IMR-90 (cell line): Measurements from ENCODE around the gene DEFB121. TPM values are rescaled to one million over a fixed set of nuclear protein-coding genes. Genes with fewer than 3 reads are reported as not detected.

Experiments used
- ATAC-seq: fragments of 200-7000 bp; cut with Tn5 transposase; 2 replicates; pipeline ENCODE4 v1.9.1; 2020; ENCODE audit warnings: low read depth, mild to moderate bottlenecking, moderate library complexity
- BruUV-seq: library from RNA; stranded (reverse); fragments of 400-500 nt; replicated peaks from 2 replicates; lab custom pipeline; 2021; lab: Mats Ljungman, UMichigan
- CTCF ChIA-PET: fragments of 300-600 bp; formaldehyde crosslinking; extraction: SDS; loops from one replicate; lab custom pipeline; 2021; ENCODE audit warnings: antibody characterized with exemption; lab: Yijun Ruan, JAX
- POLR2A ChIA-PET: fragments of 300-600 bp; sonication (Branson Sonifier 250); formaldehyde crosslinking; loops from one replicate; lab custom pipeline; 2022; ENCODE audit warnings: antibody characterized with exemption; ENCODE audit not compliant: unreplicated experiment; lab: Charles Lee
- DNase-seq: peaks from one replicate; pipeline ENCODE4 v3.0.0; 2013
- H2AFZ ChIP-seq: replicated peaks from 2 replicates; pipeline ENCODE3; 2013; ENCODE audit warnings: low read length, mild to moderate bottlenecking; ENCODE audit not compliant: poor library complexity
- H2AK5ac ChIP-seq: 2 replicates; pipeline ENCODE4 v1.6.1; 2013; ENCODE audit warnings: low read depth, low read length, inconsistent platforms
- H2AK9ac ChIP-seq: replicated peaks from 2 replicates; pipeline ENCODE3; 2013; ENCODE audit warnings: mild to moderate bottlenecking, low read depth, low read length, moderate library complexity; ENCODE audit not compliant: poor library complexity
- H2BK120ac ChIP-seq: 2 replicates; pipeline ENCODE4 v1.6.1; 2013; ENCODE audit warnings: low read depth, low read length, inconsistent platforms
- H2BK15ac ChIP-seq: 3 replicates; pipeline ENCODE4 v1.6.1; 2013; ENCODE audit warnings: low read depth, low read length, inconsistent platforms
- H2BK20ac ChIP-seq: 2 replicates; pipeline ENCODE4 v1.6.1; 2013; ENCODE audit warnings: low read depth, mild to moderate bottlenecking, inconsistent platforms, low read length, moderate library complexity
- H2BK5ac ChIP-seq: 2 replicates; pipeline ENCODE4 v1.6.1; 2013; ENCODE audit warnings: mild to moderate bottlenecking, low read depth, low read length, inconsistent platforms; ENCODE audit not compliant: poor library complexity, severe bottlenecking
- H3K14ac ChIP-seq: replicated peaks from 2 replicates; pipeline ENCODE4 v1.6.1; 2013; ENCODE audit warnings: low read depth, low read length, inconsistent platforms
- H3K18ac ChIP-seq: 2 replicates; pipeline ENCODE4 v1.6.1; 2013; ENCODE audit warnings: low read depth, low read length, control low read depth
- H3K23ac ChIP-seq: 2 replicates; pipeline ENCODE4 v1.6.1; 2013; ENCODE audit warnings: low read depth, low read length, inconsistent platforms
- H3K27ac ChIP-seq: 2 replicates; pipeline ENCODE4 v1.5.1; 2013; ENCODE audit warnings: mild to moderate bottlenecking, control low read depth, low read length; ENCODE audit not compliant: insufficient read depth
- H3K27me3 ChIP-seq: 2 replicates; pipeline ENCODE4 v1.6.1; 2013; ENCODE audit warnings: low read length; ENCODE audit not compliant: control insufficient read depth, insufficient read depth
- H3K36me3 ChIP-seq: 2 replicates; pipeline ENCODE4 v1.6.1; 2013; ENCODE audit warnings: low read length, mixed read lengths; ENCODE audit not compliant: control insufficient read depth, insufficient read depth
- H3K4ac ChIP-seq: 2 replicates; pipeline ENCODE4 v1.6.1; 2013; ENCODE audit warnings: low read depth, low read length, inconsistent platforms
- H3K4me1 ChIP-seq: 2 replicates; pipeline ENCODE4 v1.6.1; 2013; ENCODE audit warnings: low read length, mixed read lengths; ENCODE audit not compliant: control insufficient read depth, insufficient read depth
- H3K4me2 ChIP-seq: 2 replicates; pipeline ENCODE4 v1.6.1; 2013; ENCODE audit warnings: low read depth, mild to moderate bottlenecking, control low read depth, low read length, moderate library complexity
- H3K4me3 ChIP-seq: 2 replicates; pipeline ENCODE4 v1.5.1; 2013; ENCODE audit warnings: low read depth, mild to moderate bottlenecking, control low read depth, low read length, moderate library complexity; ENCODE audit not compliant: insufficient read depth
- H3K56ac ChIP-seq: 2 replicates; pipeline ENCODE4 v1.6.1; 2013; ENCODE audit warnings: low read length, inconsistent platforms; ENCODE audit not compliant: insufficient read depth; ENCODE audit errors: extremely low read depth
- H3K79me1 ChIP-seq, 2 experiments: 2 replicates each; pipeline ENCODE4 v1.6.1; 2013; ENCODE audit warnings: low read length in 2 of 2, inconsistent platforms in 1 of 2, low read depth in 1 of 2
- H3K9ac ChIP-seq: 2 replicates; pipeline ENCODE4 v1.6.1; 2013; ENCODE audit warnings: low read depth, low read length, control low read depth
- H3K9me1 ChIP-seq: 2 replicates; pipeline ENCODE4 v1.6.1; 2013; ENCODE audit warnings: low read length, inconsistent platforms; ENCODE audit not compliant: insufficient read depth
- H3K9me3 ChIP-seq: 2 replicates; pipeline ENCODE4 v1.6.1; 2013; ENCODE audit warnings: low read length; ENCODE audit not compliant: control insufficient read depth, insufficient read depth
- H4K20me1 ChIP-seq: 2 replicates; pipeline ENCODE4 v1.6.1; 2013; ENCODE audit warnings: low read length, inconsistent platforms; ENCODE audit not compliant: insufficient read depth
- H4K5ac ChIP-seq: 2 replicates; pipeline ENCODE4 v1.6.1; 2013; ENCODE audit warnings: mild to moderate bottlenecking, low read depth, low read length, control low read depth
- H4K8ac ChIP-seq, 2 experiments: 2 replicates each; pipeline ENCODE4 v1.6.1; 2013; ENCODE audit warnings: low read depth in 2 of 2, low read length in 2 of 2, control low read depth in 1 of 2, inconsistent platforms in 1 of 2
- H4K91ac ChIP-seq: 2 replicates; pipeline ENCODE4 v1.6.1; 2013; ENCODE audit warnings: low read depth, low read length, inconsistent platforms; ENCODE audit not compliant: insufficient read depth
- BHLHE40 ChIP-seq: fragments of 150-350 bp; IDR thresholded peaks from 2 replicates; pipeline ENCODE4 v1.6.1; 2016; ENCODE audit warnings: mild to moderate bottlenecking, low read depth, low read length
- CTCF ChIP-seq: conservative IDR thresholded peaks from 2 replicates; pipeline ENCODE4 v1.5.1; 2012; ENCODE audit warnings: mild to moderate bottlenecking, low read depth, low read length, improper control_type of control experiment
- ELK1 ChIP-seq: fragments of 150-350 bp; IDR thresholded peaks from 2 replicates; pipeline ENCODE4 v1.6.1; 2016; ENCODE audit warnings: low read depth, mild to moderate bottlenecking, low read length, moderate library complexity, borderline replicate concordance
- MAFK ChIP-seq: IDR thresholded peaks from 2 replicates; pipeline ENCODE4 v1.6.1; 2012; ENCODE audit warnings: low read depth, low read length, improper control_type of control experiment
- MAZ ChIP-seq: IDR thresholded peaks from 2 replicates; pipeline ENCODE4 v1.6.1; 2012; ENCODE audit warnings: low read depth, mild to moderate bottlenecking, low read length, improper control_type of control experiment, moderate library complexity, borderline replicate concordance
- MXI1 ChIP-seq: IDR thresholded peaks from 2 replicates; pipeline ENCODE4 v1.6.1; 2012; ENCODE audit warnings: low read depth, mild to moderate bottlenecking, low read length, moderate library complexity, borderline replicate concordance
- POLR2A ChIP-seq: IDR thresholded peaks from 2 replicates; pipeline ENCODE4 v1.6.1; 2012; ENCODE audit warnings: mild to moderate bottlenecking, low read depth, low read length
- RCOR1 ChIP-seq: IDR thresholded peaks from 2 replicates; pipeline ENCODE4 v1.6.1; 2012; ENCODE audit warnings: mild to moderate bottlenecking, low read length, improper control_type of control experiment; ENCODE audit not compliant: insufficient replicate concordance
- RFX5 ChIP-seq: IDR thresholded peaks from 2 replicates; pipeline ENCODE4 v1.8.0; 2012; ENCODE audit warnings: low read depth, mild to moderate bottlenecking, low read length, moderate library complexity
- SMC3 ChIP-seq: fragments of 150-350 bp; IDR thresholded peaks from 2 replicates; pipeline ENCODE4 v1.6.1; 2016; ENCODE audit warnings: low read depth, mild to moderate bottlenecking, antibody characterized with exemption, low read length, moderate library complexity
- USF2 ChIP-seq: fragments of 150-350 bp; IDR thresholded peaks from 2 replicates; pipeline ENCODE4 v1.6.1; 2017; ENCODE audit warnings: mild to moderate bottlenecking, antibody characterized with exemption, low read length, low read depth
- WGBS, 2 experiments: methylation state at CpG; one replicate each; pipeline versions ENCODE4 v1.1.5 to v1.1.7; 2013; ENCODE audit warnings: missing lambda C conversion rate in 2 of 2; ENCODE audit not compliant: insufficient read length in 1 of 2; ENCODE audit errors: extremely low coverage in 2 of 2; 5-methylcytosine and 5-hydroxymethylcytosine counted together
- dilution Hi-C: fragments of 300-500 bp; cut with HindIII; formaldehyde crosslinking; loops from one replicate; pipeline ENCODE4 v1.14.3; 2018; ENCODE audit warnings: low sequenced_read_pairs; ENCODE audit not compliant: unreplicated experiment
- in situ Hi-C: fragments of 300-500 bp; cut with MboI; formaldehyde crosslinking; loops from 3 replicates; pipeline ENCODE4 v1.14.3; 2019; ENCODE audit warnings: low sequenced_read_pairs, inconsistent platforms, mixed read lengths
- intact Hi-C: fragments of 100-400 bp; cut with micrococcal nuclease; formaldehyde crosslinking; loops from 2 replicates; pipeline ENCODE4 v1.10.0; 2022
- polyA plus RNA-seq, 3 experiments: library from polyadenylated mRNA; depleted of rRNA; stranded (reverse); fragments of >200 nt; gene quantifications; 2 replicates each; pipeline ENCODE4 v1.2.3, GENCODE V29; 2012; ENCODE audit warnings: low replicate concordance in 1 of 3
- total RNA-seq: library from RNA; depleted of rRNA; stranded (reverse); fragments of >200 nt; gene quantifications from 2 replicates; pipeline ENCODE4 v1.2.3, GENCODE V29; 2012

Gene DEFB121
- total and polyA plus RNA-seq, 2 of the 4 experiments (the other 2 are of a cell fraction), result not detected

GRCh38 chr20:31430568-31431115 is 24.6 kb upstream of the DEFB121 start:
- H3K56ac ChIP-seq, result no peak overlapping the region
- H2BK20ac ChIP-seq, result no peak overlapping the region
- no peak overlapping the region for H3K4me2 ChIP-seq
- H3K36me3 ChIP-seq, result no peaks in the 10 kb centered on the region
- intact Hi-C loops, result no loop called here
- no TSS peak for BruUV-seq
- no peak overlapping the region for H3K9ac ChIP-seq
- H3K27ac ChIP-seq, result no peak overlapping the region
- no peak overlapping the region for H2AK9ac ChIP-seq
- no peak overlapping the region for H2BK5ac ChIP-seq
- no peak overlapping the region for H3K4me3 ChIP-seq
- H3K4me1 ChIP-seq, result no peaks in the 10 kb centered on the region
- no peaks in the 10 kb centered on the region for H3K9me3 ChIP-seq
- no peak overlapping the region for H4K91ac ChIP-seq
- no peak overlapping the region for H2AFZ ChIP-seq
- no peaks in the 10 kb centered on the region for H3K79me1 ChIP-seq
- no peak for TF ChIP-seq POLR2A
- TF ChIP-seq CTCF, result no peak
- TF ChIP-seq RFX5, result no peak
- no peak for TF ChIP-seq MAFK
- no peak for TF ChIP-seq RCOR1
- TF ChIP-seq MAZ, result no peak
- no peak for TF ChIP-seq SMC3
- no peak for TF ChIP-seq ELK1
- TF ChIP-seq MXI1, result no peak
- no peak for TF ChIP-seq USF2
- no peak for TF ChIP-seq BHLHE40
- POLR2A ChIA-PET, result no interaction called here
- no peak overlapping the region for H2BK120ac ChIP-seq
- H2AK5ac ChIP-seq, result no peak overlapping the region
- CTCF ChIA-PET, result interaction anchor here (1.9 kb wide), 1 partner anchor 10 kb away, joined by 6 read pairs; the partner anchor contains the start of gene DEFB123
- H3K14ac ChIP-seq, result no peak overlapping the region
- no peak overlapping the region for H4K5ac ChIP-seq
- H2BK15ac ChIP-seq, result no peak overlapping the region
- no peak overlapping the region for H3K18ac ChIP-seq
- DNase-seq (no peak), ATAC-seq (no peak)
- dilution Hi-C loops, result no loop called here
- no peaks in the 10 kb centered on the region for H4K20me1 ChIP-seq
- no CpG with 5 or more reads among the region's 4 CpGs for WGBS, 2 experiments
- in situ Hi-C loops, result no loop called here
- no peak overlapping the region for H3K23ac ChIP-seq
- H3K4ac ChIP-seq, result no peak overlapping the region
- no peak overlapping the region for H4K8ac ChIP-seq
- H3K27me3 ChIP-seq, result no peaks in the 10 kb centered on the region
- no peaks in the 10 kb centered on the region for H3K9me1 ChIP-seq
